Activated CD4-positive, CD25-positive, alpha-beta regulatory T cell (primary cell): ENCODE data around the gene IL31RA.

Source experiments
- DNase-seq, 4 experiments: peaks; one replicate each; lab custom pipeline; 2025; lab: John Stamatoyannopoulos, UW

Gene IL31RA

GRCh38 chr5:55860288-55860687, 9.1 kb downstream of the IL31RA start:
- no peak for DNase-seq

- no peak for DNase-seq
These were observed 9.6 kb downstream of the IL31RA start for GRCh38 chr5:55860709-55861108.

- DNase-seq: no peak
These were observed 13.7 kb downstream of the IL31RA start for GRCh38 chr5:55864606-55865541.

- DNase-seq: no peak
These were observed 14.7 kb downstream of the IL31RA start for GRCh38 chr5:55865831-55866230.

GRCh38 chr5:55866485-55866884, 15.3 kb downstream of the IL31RA start:
- DNase-seq: no peak

- DNase-seq: no peak
These were observed 15.8 kb downstream of the IL31RA start for GRCh38 chr5:55866934-55867333.

GRCh38 chr5:55868846-55869245, 17.7 kb downstream of the IL31RA start:
- DNase-seq: no peak

- no peak for DNase-seq
These were observed 18.7 kb downstream of the IL31RA start for GRCh38 chr5:55869847-55870246.

- no peak for DNase-seq
These were observed 22.1 kb downstream of the IL31RA start for GRCh38 chr5:55873234-55873633.

GRCh38 chr5:55877655-55878054, 26.5 kb downstream of the IL31RA start:
- no peak for DNase-seq

- no peak for DNase-seq
These were observed 29.3 kb downstream of the IL31RA start for GRCh38 chr5:55880453-55880852.

GRCh38 chr5:55885359-55885758, 34.2 kb downstream of the IL31RA start:
- no peak for DNase-seq

- no peak for DNase-seq
These were observed 37.0 kb downstream of the IL31RA start for GRCh38 chr5:55888205-55888604.

GRCh38 chr5:55892479-55892878, 41.3 kb downstream of the IL31RA start:
- DNase-seq: no peak

GRCh38 chr5:55894135-55894534, 43.0 kb downstream of the IL31RA start:
- no peak for DNase-seq

GRCh38 chr5:55895346-55895745, 44.2 kb downstream of the IL31RA start:
- DNase-seq: no peak

- DNase-seq: no peak
These were observed 45.1 kb downstream of the IL31RA start for GRCh38 chr5:55896238-55896637.

GRCh38 chr5:55896663-55897062, 45.5 kb downstream of the IL31RA start:
- no peak for DNase-seq

GRCh38 chr5:55897206-55897894, 46.2 kb downstream of the IL31RA start:
- no peak for DNase-seq

GRCh38 chr5:55897905-55898304, 46.7 kb downstream of the IL31RA start:
- no peak for DNase-seq

- no peak for DNase-seq
These were observed 48.2 kb downstream of the IL31RA start for GRCh38 chr5:55899344-55899743.

GRCh38 chr5:55900068-55900467, 48.9 kb downstream of the IL31RA start:
- DNase-seq: no peak

GRCh38 chr5:55900776-55901175, 49.6 kb downstream of the IL31RA start:
- DNase-seq: no peak
